ENCODE results near the gene ORC2.

DNA sequence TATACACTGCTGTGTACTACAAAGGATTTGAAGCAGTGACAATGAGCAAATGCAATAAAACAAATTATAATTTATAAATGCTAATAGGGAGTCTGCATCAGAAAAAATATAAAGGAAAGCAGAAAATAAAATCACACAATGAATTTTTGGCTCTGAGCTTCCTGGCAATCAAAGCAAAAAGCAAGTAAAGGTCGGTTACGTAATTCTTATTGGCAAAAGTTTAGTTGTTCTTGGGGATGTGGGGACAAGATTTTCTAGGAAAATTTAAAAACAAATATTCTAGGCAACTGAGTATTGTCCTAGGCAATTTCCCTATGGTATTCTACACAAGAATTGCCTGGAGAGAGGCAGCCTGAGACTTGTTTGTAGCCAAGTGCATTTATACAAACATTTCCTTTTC is 1.8 kb downstream of the ORC2 start:
- TF ChIP-seq, protein P1, sequence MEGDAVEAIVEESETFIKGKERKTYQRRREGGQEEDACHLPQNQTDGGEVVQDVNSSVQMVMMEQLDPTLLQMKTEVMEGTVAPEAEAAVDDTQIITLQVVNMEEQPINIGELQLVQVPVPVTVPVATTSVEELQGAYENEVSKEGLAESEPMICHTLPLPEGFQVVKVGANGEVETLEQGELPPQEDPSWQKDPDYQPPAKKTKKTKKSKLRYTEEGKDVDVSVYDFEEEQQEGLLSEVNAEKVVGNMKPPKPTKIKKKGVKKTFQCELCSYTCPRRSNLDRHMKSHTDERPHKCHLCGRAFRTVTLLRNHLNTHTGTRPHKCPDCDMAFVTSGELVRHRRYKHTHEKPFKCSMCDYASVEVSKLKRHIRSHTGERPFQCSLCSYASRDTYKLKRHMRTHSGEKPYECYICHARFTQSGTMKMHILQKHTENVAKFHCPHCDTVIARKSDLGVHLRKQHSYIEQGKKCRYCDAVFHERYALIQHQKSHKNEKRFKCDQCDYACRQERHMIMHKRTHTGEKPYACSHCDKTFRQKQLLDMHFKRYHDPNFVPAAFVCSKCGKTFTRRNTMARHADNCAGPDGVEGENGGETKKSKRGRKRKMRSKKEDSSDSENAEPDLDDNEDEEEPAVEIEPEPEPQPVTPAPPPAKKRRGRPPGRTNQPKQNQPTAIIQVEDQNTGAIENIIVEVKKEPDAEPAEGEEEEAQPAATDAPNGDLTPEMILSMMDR (IDR thresholded peaks at IDR 0.05), result no peak
- no peak for TF ChIP-seq POLR2A (IDR thresholded peaks at IDR 0.05)

Data from right lobe of liver (tissue), 4 donors.